GM19240 (cell line): ENCODE results near the gene SBK2.
"Not testable (repeated sequence)": the region's sequence is repeated elsewhere in the genome, so short reads cannot be mapped to it uniquely, and the experiment has no call there.

ENCODE experiments used
- DNase-seq: peaks from one replicate; pipeline ENCODE4 v3.0.0; 2011; ENCODE audit warnings: low spot score; ENCODE audit not compliant: insufficient read length

SBK2 gene

GRCh38 chr19:55502197-55502952, 34.6 kb downstream of the SBK2 start:
- DNase-seq = no peak

- DNase-seq = no peak
Observed at GRCh38 chr19:55500368-55500952, 36.5 kb downstream of the SBK2 start.

GRCh38 chr19:55498246-55498840, 38.6 kb downstream of the SBK2 start:
- no peak for DNase-seq

- no peak for DNase-seq
Observed at GRCh38 chr19:55497763-55498162, 39.2 kb downstream of the SBK2 start.

- not testable (repeated sequence) for DNase-seq
Observed at GRCh38 chr19:55496820-55497219, 40.1 kb downstream of the SBK2 start.

- no peak for DNase-seq
Observed at GRCh38 chr19:55495646-55496349, 41.1 kb downstream of the SBK2 start.

GRCh38 chr19:55494172-55494761, 42.7 kb downstream of the SBK2 start:
- DNase-seq = no peak

GRCh38 chr19:55493645-55494171, 43.2 kb downstream of the SBK2 start:
- no peak for DNase-seq

- DNase-seq = no peak
Observed at GRCh38 chr19:55493052-55493644, 43.8 kb downstream of the SBK2 start.

GRCh38 chr19:55492362-55492944, 44.5 kb downstream of the SBK2 start:
- no peak for DNase-seq

GRCh38 chr19:55491546-55492360, 45.2 kb downstream of the SBK2 start:
- DNase-seq = no peak

GRCh38 chr19:55490478-55491432, 46.2 kb downstream of the SBK2 start:
- no peak for DNase-seq

GRCh38 chr19:55489711-55490477, 47.0 kb downstream of the SBK2 start:
- no peak for DNase-seq

GRCh38 chr19:55488986-55489710, 47.8 kb downstream of the SBK2 start:
- DNase-seq = no peak

GRCh38 chr19:55487924-55488687, 48.8 kb downstream of the SBK2 start, which contains the start of gene SSC5D:
TSS of gene SSC5D (plus strand) at chr19:55488436. CDS start at chr19:55488590, 154 bp downstream.
- no peak for DNase-seq
